Spleen (tissue), 11 donors: ENCODE data around the gene PRPF31. TPM values are rescaled to one million over a fixed set of nuclear protein-coding genes. Genes with fewer than 3 reads are reported as not detected.

Experiments used
- DNase-seq: peaks from one replicate; pipeline ENCODE4 v3.0.0-alpha.2; 2020
- H3K27ac ChIP-seq, 8 donors: fragments of 200-600 bp; sonication (generic) in 7 of 8; 1 replicate in 4 of 8; 2 replicates in 4 of 8; pipeline versions ENCODE4 v1.5.0 to v1.8.0; 2016 to 2021; ENCODE audit warnings: inconsistent platforms in 4 of 8, mild to moderate bottlenecking in 4 of 8, moderate library complexity in 1 of 8
- H3K27me3 ChIP-seq, 7 donors: fragments of 200-600 bp; sonication (generic) in 6 of 7; replicated peaks in 1 of 7; 1 replicate in 4 of 7; 2 replicates in 3 of 7; pipeline versions ENCODE4 v1.5.0 to v1.8.0; 2016 to 2021; ENCODE audit warnings: inconsistent platforms in 3 of 7, mild to moderate bottlenecking in 1 of 7
- H3K36me3 ChIP-seq, 6 donors: fragments of 200-600 bp; sonication (generic) in 5 of 6; 1 replicate in 4 of 6; 2 replicates in 2 of 6; pipeline versions ENCODE4 v1.5.0 to v1.8.0; 2016 to 2021; ENCODE audit warnings: inconsistent platforms in 2 of 6
- H3K4me1 ChIP-seq, 6 donors: fragments of 200-600 bp; sonication (generic) in 5 of 6; 1 replicate in 3 of 6; 2 replicates in 3 of 6; pipeline versions ENCODE4 v1.5.0 to v1.8.0; 2016 to 2021; ENCODE audit warnings: inconsistent platforms in 3 of 6
- H3K4me3 ChIP-seq, 8 donors: fragments of 200-600 bp; sonication (generic) in 7 of 8; 1 replicate in 4 of 8; 2 replicates in 4 of 8; pipeline versions ENCODE4 v1.5.0 to v1.8.0; 2016 to 2021; ENCODE audit warnings: inconsistent platforms in 4 of 8, mild to moderate bottlenecking in 4 of 8, moderate library complexity in 2 of 8
- H3K9me3 ChIP-seq, 8 donors: fragments of 200-600 bp; sonication (generic) in 7 of 8; 1 replicate in 4 of 8; 2 replicates in 4 of 8; pipeline versions ENCODE4 v1.5.0 to v1.8.0; 2016 to 2021; ENCODE audit warnings: inconsistent platforms in 4 of 8
- CTCF ChIP-seq, 11 experiments: fragments of 200-600 bp in 7 of 11; fragments of 450-650 bp in 4 of 11; sonication (generic) in 4 of 11; IDR thresholded peaks in 8 of 11; conservative IDR thresholded peaks in 3 of 11; 1 replicate in 7 of 11; 2 replicates in 4 of 11; pipeline versions ENCODE4 v1.4.0 to v1.8.0; 2016 to 2021; ENCODE audit warnings: antibody characterized with exemption in 11 of 11, inconsistent platforms in 4 of 11, mild to moderate bottlenecking in 1 of 11
- POLR2A ChIP-seq, 3 donors: fragments of 450-650 bp; IDR thresholded peaks; one replicate each; pipeline ENCODE4 v1.5.1; 2017; ENCODE audit warnings: antibody characterized with exemption in 3 of 3, mild to moderate bottlenecking in 1 of 3
- POLR2AphosphoS5 ChIP-seq, 3 donors: sonication (generic); formaldehyde crosslinking; IDR thresholded peaks; one replicate each; pipeline ENCODE4 v1.5.1; 2017; ENCODE audit warnings: antibody characterized with exemption in 3 of 3
- WGBS, 5 donors: extraction: QIAGEN DNeasy Blood & Tissue Kit in 3 of 5; methylation state at CpG; one replicate each; pipeline versions ENCODE4 v1.1.5 to v1.1.7; 2013 to 2018; 5-methylcytosine and 5-hydroxymethylcytosine counted together
- intact Hi-C: fragments of 100-400 bp; cut with DNase I; formaldehyde crosslinking; loops from one replicate; pipeline ENCODE4 v1.15.0; 2023; ENCODE audit warnings: low total_unique reads
- polyA plus RNA-seq, 3 donors: library from polyadenylated mRNA; stranded (reverse); fragments of 200-250 nt; gene quantifications; one replicate each; pipeline ENCODE4 v1.2.1, GENCODE V29; 2013
- total RNA-seq, 7 donors: library from RNA; depleted of rRNA in 3 of 7; stranded (reverse); fragments of >200 nt in 3 of 7; fragmentation: NEBNext Ultra II Directional in 4 of 7; extraction: Animal tissue kit (Norgen Biotek cat#: 25700) in 4 of 7; gene quantifications; one replicate each; pipeline versions ENCODE4 v1.1.0 to v1.2.1, GENCODE V29; 2016 to 2021
- donor health status: healthy with polysubstance abuse.
- donor health status: DM: no; HTN: no; CAD: no; lungs with moderate emphysema.
- donor health status: DM: no; HTN: no; CAD: no.
- donor health status: Bipolar disorder and iron deficiency.
- donor health status: healthy.
- donor health status: DM: no; HTN: no; CAD: no.
- donor health status: DM: yes; HTN: yes; CAD: no.

PRPF31 gene
- total and polyA plus RNA-seq, 10 donors: 34.7 to 66.2 (median 50.3) TPM

DNA sequence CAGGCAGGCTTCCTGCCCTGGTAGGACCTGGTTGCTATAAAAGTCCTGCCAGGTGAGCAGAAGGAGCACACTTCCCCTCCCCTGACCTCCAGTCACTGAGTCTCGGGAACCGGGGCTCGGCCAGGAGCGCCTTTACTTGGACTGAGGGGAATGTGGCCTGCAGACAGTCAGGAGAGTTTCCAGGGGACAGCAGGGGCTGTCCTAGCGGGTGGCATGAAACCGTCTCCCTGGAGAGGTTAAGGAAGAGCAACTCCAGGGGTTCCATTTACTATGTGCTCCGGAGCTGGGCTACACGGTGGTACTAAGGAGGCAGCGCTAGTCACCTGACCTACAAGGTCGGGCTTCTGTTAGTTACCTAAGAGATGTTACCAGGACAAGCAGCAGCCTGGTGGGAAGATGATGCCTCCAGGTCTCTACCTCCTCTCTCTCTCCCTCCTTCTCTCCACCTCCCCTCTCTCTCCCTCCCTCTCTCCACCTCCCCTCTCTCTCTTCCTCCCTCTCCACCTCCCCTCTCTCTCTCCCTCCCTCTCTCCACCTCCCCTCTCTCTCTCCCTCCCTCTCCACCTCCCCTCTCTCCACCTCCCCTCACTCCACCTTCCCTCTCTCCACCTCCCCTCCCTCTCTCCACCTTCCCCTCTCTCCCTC, 17.9 kb downstream of the PRPF31 start:
- TF ChIP-seq CTCF (IDR thresholded peaks at IDR 0.05 in 8 of 11, conservative IDR thresholded peaks at IDR 0.05 in 3 of 11): no peak
- TF ChIP-seq POLR2A (IDR thresholded peaks at IDR 0.05): no peak
- peak in 1 of 3 donors; percentile 17 for TF ChIP-seq POLR2AphosphoS5 (IDR thresholded peaks at IDR 0.05)
- Histone ChIP-seq H3K4me1 (peaks cover 8 to 19% (median 17%) of the 10 kb centered on the region in 6 donors), H3K27me3 (no peaks in the 10 kb centered on the region), H3K9me3 (no peaks in the 10 kb centered on the region), H3K4me3 (no peak overlapping the region), H3K27ac (no peak overlapping the region), H3K36me3 (peaks cover 4 to 51% (median 35%) of the 10 kb centered on the region in 6 donors)
- 76 to 87% (median 84%) methylated on average over 10 of the region's 10 CpGs for whole genome bisulfite sequencing, 5 donors
- intact Hi-C loops: no loop called here
- DNase-seq: no peak

DNA sequence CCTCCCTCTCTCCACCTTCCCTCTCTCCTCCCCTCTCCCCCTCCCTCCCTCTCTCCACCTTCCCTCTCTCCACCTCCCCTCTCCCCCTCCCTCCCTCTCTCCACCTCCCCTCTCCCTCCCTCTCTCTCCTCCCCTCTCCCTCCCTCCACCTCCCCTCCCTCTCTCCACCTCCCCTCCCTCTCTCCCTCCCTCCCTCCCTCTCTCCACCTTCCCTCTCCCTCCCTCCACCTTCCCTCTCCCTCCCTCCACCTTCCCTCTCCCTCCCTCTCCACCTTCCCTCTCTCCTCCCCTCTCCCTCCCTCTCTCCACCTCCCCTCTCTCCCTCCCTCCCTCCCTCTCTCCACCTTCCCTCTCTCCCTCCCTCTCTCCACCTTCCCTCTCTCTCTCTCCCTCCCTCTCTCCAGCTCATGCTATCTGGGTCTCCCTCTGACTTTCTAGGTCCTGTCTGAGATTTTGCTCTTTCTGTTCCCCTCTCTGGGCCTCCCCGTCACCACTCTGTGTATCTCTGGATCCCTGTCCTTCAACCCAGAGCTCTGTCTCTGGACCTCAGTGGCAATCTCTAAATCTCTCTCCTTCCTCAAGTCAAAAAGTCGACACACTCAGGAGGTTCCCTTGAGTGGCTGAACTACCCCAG, 18.5 kb downstream of the PRPF31 start:
- intact Hi-C loops: no loop called here
- Histone ChIP-seq H3K36me3 (peaks cover 2 to 49% (median 28%) of the 10 kb centered on the region in 6 donors), H3K4me1 (peaks cover 15 to 25% (median 23%) of the 10 kb centered on the region in 6 donors), H3K9me3 (no peaks in the 10 kb centered on the region), H3K27ac (no peak overlapping the region), H3K4me3 (no peak overlapping the region), H3K27me3 (no peaks in the 10 kb centered on the region)
- DNase-seq: no peak
- TF ChIP-seq CTCF (IDR thresholded peaks at IDR 0.05 in 8 of 11, conservative IDR thresholded peaks at IDR 0.05 in 3 of 11) (no peak), POLR2AphosphoS5 (IDR thresholded peaks at IDR 0.05) (no peak), POLR2A (IDR thresholded peaks at IDR 0.05) (no peak)
- 62 to 80% (median 69%) methylated on average over 2 of the region's 2 CpGs for WGBS, 5 donors

DNA sequence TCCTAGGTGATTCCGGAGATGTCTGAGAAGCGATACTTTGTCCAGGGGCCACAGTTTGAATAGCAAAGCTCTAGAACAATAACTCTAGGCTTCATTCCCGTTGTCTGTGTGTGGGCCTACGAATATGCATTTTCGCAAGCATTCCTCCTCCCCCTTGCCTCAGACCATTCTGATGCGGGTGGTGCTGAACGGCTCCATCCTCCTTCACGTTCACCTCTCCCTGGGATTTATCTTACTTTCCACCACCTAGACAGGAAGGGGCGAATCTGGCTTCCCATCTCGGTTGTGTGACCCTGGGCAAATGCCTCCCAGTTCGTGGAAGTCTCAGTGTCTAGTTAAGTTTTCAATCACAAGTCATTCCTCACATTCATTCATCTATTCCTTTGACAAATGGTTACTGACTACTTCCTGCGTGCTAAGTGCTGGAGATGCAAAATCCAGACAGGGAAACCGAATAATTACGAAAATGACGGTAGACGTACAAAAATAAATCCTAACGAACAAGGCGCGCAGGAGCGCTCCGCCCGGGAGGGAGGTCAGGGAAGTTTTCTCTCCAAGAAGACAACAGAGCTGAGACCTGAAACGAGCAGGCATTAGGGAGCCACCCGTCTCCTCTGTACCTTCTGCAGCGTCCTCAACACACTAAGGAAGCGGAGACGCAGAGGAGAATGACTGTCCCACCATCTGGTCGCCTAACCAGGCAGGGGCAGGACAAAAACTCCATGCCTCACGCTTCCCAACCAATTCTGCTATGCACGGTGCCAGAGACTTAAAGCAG, 20.7 kb downstream of the PRPF31 start:
- no peak for DNase-seq
- Histone ChIP-seq H3K27ac (peak overlapping the region in 7 of 8 donors; percentile 62 to 98 (median 82)), H3K4me1 (peaks cover 24 to 47% (median 45%) of the 10 kb centered on the region in 6 donors), H3K27me3 (no peaks in the 10 kb centered on the region), H3K4me3 (peak overlapping the region; percentile 14 to 97 (median 48)), H3K36me3 (peaks cover 0 to 47% (median 19%) of the 10 kb centered on the region in 6 donors), H3K9me3 (no peaks in the 10 kb centered on the region)
- intact Hi-C loops: no loop called here
- TF ChIP-seq CTCF (IDR thresholded peaks at IDR 0.05 in 8 of 11, conservative IDR thresholded peaks at IDR 0.05 in 3 of 11) (no peak), POLR2AphosphoS5 (IDR thresholded peaks at IDR 0.05) (no peak)
- WGBS, 5 donors: 6 to 7% (median 7%) methylated on average over 28 to 30 of the region's 30 CpGs
